Measurements from ENCODE around the gene KRTAP1-3.
A peak's percentile ranks its signal among the peaks of the same experiment; 100 is the strongest.
"Not testable (repeated sequence)": the region's sequence is repeated elsewhere in the genome, so short reads cannot be mapped to it uniquely, and the experiment has no call there.

The KRTAP1-3 gene

GRCh38 chr17:41048441-41048840 is 13.8 kb upstream of the KRTAP1-3 start:
- H3K27ac ChIP-seq, result no peak overlapping the region
- no peak for TF ChIP-seq CTCF (conservative IDR thresholded peaks at IDR 0.05; ENCODE audit: low read depth)
- DNase-seq (ENCODE audit: low spot score), result peak; percentile 32
- ChIA-PET CTCF (no interaction called here), POLR2A (ENCODE audit: low non-redundant PET) (no interaction called here)

GRCh38 chr17:41046735-41047465 is 12.2 kb upstream of the KRTAP1-3 start, which contains the start of gene KRTAP2-1:
KRTAP2-1 (minus strand) TSS chr17:41047316; CDS start chr17:41047267, 49 bp downstream.
- POLR2A ChIA-PET (ENCODE audit: low non-redundant PET); DNase-seq (ENCODE audit: low spot score); H3K27ac ChIP-seq: not testable (repeated sequence)
- CTCF ChIA-PET, result interaction anchor here (0.5 to 0.6 kb wide), 2 partner anchors 75 to 330 kb away, joined by 4 read pairs; no protein-coding TSS in a partner anchor

GRCh38 chr17:41042953-41043352 is 8.3 kb upstream of the KRTAP1-3 start:
- CTCF ChIA-PET, result no interaction called here
- no peak for DNase-seq (ENCODE audit: low spot score)
- TF ChIP-seq CTCF (conservative IDR thresholded peaks at IDR 0.05; ENCODE audit: low read depth), result no peak
- POLR2A ChIA-PET (ENCODE audit: low non-redundant PET), result no interaction called here
- no peak overlapping the region for H3K27ac ChIP-seq

- CTCF ChIA-PET; POLR2A ChIA-PET (ENCODE audit: low non-redundant PET); H3K27ac ChIP-seq; DNase-seq (ENCODE audit: low spot score): not testable (repeated sequence)
These were observed 6.3 kb upstream of the KRTAP1-3 start, which contains the start of gene KRTAP1-1 for GRCh38 chr17:41040783-41041571. KRTAP1-1 (minus strand) TSS chr17:41041450; CDS start chr17:41041397, 53 bp downstream.

- ChIA-PET POLR2A (ENCODE audit: low non-redundant PET) (no interaction called here), CTCF (interaction anchor here (0.6 kb wide), 1 partner anchor 82 kb away, joined by 3 read pairs; no protein-coding TSS in a partner anchor)
- no peak for TF ChIP-seq CTCF (conservative IDR thresholded peaks at IDR 0.05; ENCODE audit: low read depth)
- H3K27ac ChIP-seq, result no peak overlapping the region
- no peak for DNase-seq (ENCODE audit: low spot score)
These were observed 3.2 kb upstream of the KRTAP1-3 start for GRCh38 chr17:41037853-41038350.

- TF ChIP-seq CTCF (conservative IDR thresholded peaks at IDR 0.05; ENCODE audit: low read depth), result no peak
- H3K27ac ChIP-seq, result no peak within 1 kb of the TSS
- CTCF ChIA-PET, result interaction anchor here (0.6 kb wide), 1 partner anchor 24 kb away, joined by 3 read pairs; no protein-coding TSS in a partner anchor
- DNase-seq (ENCODE audit: low spot score), result no peak
- POLR2A ChIA-PET (ENCODE audit: low non-redundant PET), result no interaction called here
These were observed 4.9 kb downstream of the KRTAP1-3 start, which contains the start of gene KRTAP1-4 for GRCh38 chr17:41029633-41030245. KRTAP1-4 (minus strand) TSS chr17:41030195; CDS start chr17:41030078, 117 bp downstream.
